HT-29 (cell line): ENCODE results near the gene HNF4A. TPM values are rescaled to one million over a fixed set of nuclear protein-coding genes. Genes with fewer than 3 reads are reported as not detected.
A peak's percentile ranks its signal among the peaks of the same experiment; 100 is the strongest.

ENCODE experiments used
- DNase-seq: peaks from one replicate; pipeline ENCODE4 v3.0.0-alpha.2; 2015; ENCODE audit warnings: low spot score
- total RNA-seq: library from RNA; depleted of rRNA; stranded (reverse); fragments of >200 nt; shearing (Covaris generic); gene quantifications from 2 replicates; pipeline ENCODE4 v1.2.3, GENCODE V29; 2014

The HNF4A gene
- total RNA-seq, 1 experiment from 2014 or later: 63.8 TPM

- DNase-seq: no peak
Measured at GRCh38 chr20:44442298-44443070, 87.0 kb downstream of the HNF4A start.

GRCh38 chr20:44445742-44446710 is 90.5 kb downstream of the HNF4A start:
- DNase-seq: no peak

GRCh38 chr20:44447827-44448419 is 92.4 kb downstream of the HNF4A start:
- no peak for DNase-seq

GRCh38 chr20:44448753-44449546 is 93.5 kb downstream of the HNF4A start:
- peak; percentile 35 for DNase-seq

- DNase-seq: no peak
Measured at GRCh38 chr20:44449864-44450263, 94.4 kb downstream of the HNF4A start.

- no peak for DNase-seq
Measured at GRCh38 chr20:44450281-44450889, 94.9 kb downstream of the HNF4A start.

GRCh38 chr20:44450903-44451450 is 95.5 kb downstream of the HNF4A start:
- DNase-seq: no peak

GRCh38 chr20:44454306-44454963 is 98.9 kb downstream of the HNF4A start:
- no peak for DNase-seq

- no peak for DNase-seq
Measured at GRCh38 chr20:44455126-44455525, 99.6 kb downstream of the HNF4A start.

- no peak for DNase-seq
Measured at GRCh38 chr20:44456611-44457010, 101.1 kb downstream of the HNF4A start.

- peak; percentile 44 for DNase-seq
Measured at GRCh38 chr20:44457016-44457415, 101.5 kb downstream of the HNF4A start.

- DNase-seq: no peak
Measured at GRCh38 chr20:44459271-44459670, 103.8 kb downstream of the HNF4A start.

- peak; percentile 87 for DNase-seq
Measured at GRCh38 chr20:44460795-44461141, 105.3 kb downstream of the HNF4A start.

- DNase-seq: no peak
Measured at GRCh38 chr20:44461142-44461802, 105.8 kb downstream of the HNF4A start.

GRCh38 chr20:44461803-44462174 is 106.3 kb downstream of the HNF4A start:
- DNase-seq: no peak

GRCh38 chr20:44463466-44463865 is 108.0 kb downstream of the HNF4A start:
- DNase-seq: no peak

- no peak for DNase-seq
Measured at GRCh38 chr20:44464514-44464913, 109.0 kb downstream of the HNF4A start.

- no peak for DNase-seq
Measured at GRCh38 chr20:44465001-44465560, 109.6 kb downstream of the HNF4A start.

- DNase-seq: no peak
Measured at GRCh38 chr20:44467289-44467883, 111.9 kb downstream of the HNF4A start.
